SK-N-SH (cell line): ENCODE data around the gene XIAP. TPM values are rescaled to one million over a fixed set of nuclear protein-coding genes. Genes with fewer than 3 reads are reported as not detected.

Source experiments
- CTCF ChIA-PET: fragments of 300-600, 350-600 bp; formaldehyde crosslinking; extraction: SDS; loops from one replicate; lab custom pipeline; 2021; lab: Yijun Ruan, JAX
- POLR2A ChIA-PET: fragments of 350-600 bp; sonication (Branson Sonifier 250); formaldehyde crosslinking; extraction: SDS; loops from one replicate; lab custom pipeline; 2020; ENCODE audit warnings: antibody characterized with exemption, inconsistent platforms; lab: Yijun Ruan, JAX
- DNase-seq: peaks from one replicate; pipeline ENCODE4 v3.0.0; 2012
- H2AFZ ChIP-seq: fragments of 200-600 bp; sonication (generic); 2 replicates; pipeline ENCODE4 v1.8.1; 2016; ENCODE audit warnings: antibody characterized with exemption, mild to moderate bottlenecking, low read depth
- H3F3A ChIP-seq: fragments of 200-600 bp; sonication (generic); replicated peaks from 2 replicates; pipeline ENCODE3; 2016; ENCODE audit warnings: antibody characterized with exemption, mild to moderate bottlenecking; ENCODE audit not compliant: insufficient read depth
- H3K27ac ChIP-seq, 2 experiments: fragments of 200-500 bp in 1 of 2; fragments of 200-600 bp in 1 of 2; sonication (Bioruptor generic) in 1 of 2; sonication (generic), shearing (Covaris generic) in 1 of 2; 2 replicates each; pipeline versions ENCODE4 v1.5.1 to v1.6.1; 2014 to 2016; ENCODE audit warnings: low read depth in 2 of 2, inconsistent platforms in 1 of 2, low read length in 1 of 2, mild to moderate bottlenecking in 1 of 2, mixed read lengths in 1 of 2
- H3K27me3 ChIP-seq: fragments of 200-600 bp; sonication (generic), shearing (Covaris generic); 2 replicates; pipeline ENCODE4 v1.6.1; 2016; ENCODE audit warnings: mixed run types; ENCODE audit not compliant: insufficient read depth
- H3K36me3 ChIP-seq, 2 experiments: fragments of 200-500 bp in 1 of 2; fragments of 200-600 bp in 1 of 2; sonication (Bioruptor generic) in 1 of 2; sonication (generic) in 1 of 2; replicated peaks in 1 of 2; 2 replicates each; pipeline versions ENCODE3 to v1.5.1; 2014 to 2016; ENCODE audit warnings: low read length in 1 of 2, mild to moderate bottlenecking in 1 of 2; ENCODE audit not compliant: insufficient read depth in 2 of 2, control insufficient read depth in 1 of 2
- H3K4me1 ChIP-seq, 2 experiments: fragments of 200-500 bp in 1 of 2; fragments of 200-600 bp in 1 of 2; sonication (Bioruptor generic) in 1 of 2; sonication (generic), shearing (Covaris generic) in 1 of 2; 2 replicates each; pipeline versions ENCODE4 v1.5.1 to v1.6.1; 2014 to 2016; ENCODE audit warnings: low read depth in 1 of 2, low read length in 1 of 2, mixed run types in 1 of 2; ENCODE audit not compliant: insufficient read depth in 2 of 2, control insufficient read depth in 1 of 2
- H3K4me2 ChIP-seq: fragments of 200-600 bp; sonication (generic), shearing (Covaris generic); 2 replicates; pipeline ENCODE4 v1.6.1; 2017; ENCODE audit warnings: mixed run types
- H3K4me3 ChIP-seq, 2 experiments: fragments of 200-500 bp in 1 of 2; fragments of 200-600 bp in 1 of 2; sonication (Bioruptor generic) in 1 of 2; sonication (generic), shearing (Covaris generic) in 1 of 2; 2 replicates each; pipeline versions ENCODE4 v1.5.1 to v1.8.1; 2014 to 2016; ENCODE audit warnings: low read depth in 2 of 2, inconsistent platforms in 1 of 2, low read length in 1 of 2, mild to moderate bottlenecking in 1 of 2, mixed read lengths in 1 of 2, moderate library complexity in 1 of 2
- H3K79me2 ChIP-seq: fragments of 200-600 bp; sonication (generic); 2 replicates; pipeline ENCODE4 v1.8.1; 2017; ENCODE audit warnings: mild to moderate bottlenecking; ENCODE audit not compliant: insufficient read depth
- H3K9ac ChIP-seq: fragments of 200-600 bp; sonication (generic); 2 replicates; pipeline ENCODE4 v1.6.1; 2017; ENCODE audit warnings: mixed run types
- H3K9me2 ChIP-seq: fragments of 200-600 bp; sonication (generic); 2 replicates; pipeline ENCODE4 v1.6.1; 2017; ENCODE audit warnings: mixed run types
- H3K9me3 ChIP-seq: fragments of 200-600 bp; sonication (generic); 2 replicates; pipeline ENCODE4 v1.6.1; 2017; ENCODE audit warnings: mixed run types, mild to moderate bottlenecking, moderate library complexity
- H4K20me1 ChIP-seq: fragments of 200-600 bp; sonication (generic); 2 replicates; pipeline ENCODE4 v1.6.1; 2017; ENCODE audit warnings: mild to moderate bottlenecking, mixed run types; ENCODE audit not compliant: insufficient read depth
- CTCF ChIP-seq: fragments of 200-600 bp; sonication (generic); IDR thresholded peaks from 2 replicates; pipeline ENCODE4 v1.6.1; 2017; ENCODE audit warnings: antibody characterized with exemption, mild to moderate bottlenecking, moderate library complexity
- ELF1 ChIP-seq: IDR thresholded peaks from 2 replicates; pipeline ENCODE4 v1.4.0; 2012
- EP300 ChIP-seq, 2 experiments: IDR thresholded peaks; 2 replicates each; pipeline versions ENCODE4 v1.4.0 to v1.6.1; 2012; ENCODE audit warnings: borderline replicate concordance in 1 of 2, low read depth in 1 of 2, low read length in 1 of 2
- FOXM1 ChIP-seq: IDR thresholded peaks from 2 replicates; pipeline ENCODE4 v1.4.0; 2012; ENCODE audit warnings: low read depth, mild to moderate bottlenecking
- GABPA ChIP-seq: IDR thresholded peaks from 2 replicates; pipeline ENCODE4 v1.4.0; 2012; ENCODE audit warnings: low read depth, mild to moderate bottlenecking
- JUND ChIP-seq: IDR thresholded peaks from 2 replicates; pipeline ENCODE4 v1.4.0; 2012
- MAX ChIP-seq: IDR thresholded peaks from 2 replicates; pipeline ENCODE4 v1.4.0; 2012; ENCODE audit warnings: low read depth
- NFIC ChIP-seq: IDR thresholded peaks from 2 replicates; pipeline ENCODE4 v1.4.0; 2012; ENCODE audit warnings: borderline replicate concordance
- PBX3 ChIP-seq: IDR thresholded peaks from 2 replicates; pipeline ENCODE4; 2012
- POLR2AphosphoS5 ChIP-seq: IDR thresholded peaks from 2 replicates; pipeline ENCODE4 v1.6.1; 2012; ENCODE audit warnings: low read depth, low read length
- RCOR1 ChIP-seq: fragments of 150-350 bp; IDR thresholded peaks from 2 replicates; pipeline ENCODE4 v1.6.1; 2017; ENCODE audit warnings: antibody characterized with exemption, low read length
- REST ChIP-seq: IDR thresholded peaks from 2 replicates; pipeline ENCODE4 v1.6.1; 2012; ENCODE audit warnings: mild to moderate bottlenecking, low read depth, low read length, moderate library complexity
- SIN3A ChIP-seq: IDR thresholded peaks from 2 replicates; pipeline ENCODE4 v1.6.1; 2012; ENCODE audit warnings: low read depth, mild to moderate bottlenecking, low read length, moderate library complexity, borderline replicate concordance
- TCF12 ChIP-seq: IDR thresholded peaks from 2 replicates; pipeline ENCODE4 v1.4.0; 2012
- USF1 ChIP-seq: IDR thresholded peaks from 2 replicates; pipeline ENCODE4 v1.4.0; 2012; ENCODE audit warnings: low read depth, borderline replicate concordance
- USF2 ChIP-seq: fragments of 150-350 bp; IDR thresholded peaks from 2 replicates; pipeline ENCODE4 v1.6.1; 2017; ENCODE audit warnings: antibody characterized with exemption, low read length, low read depth, borderline replicate concordance
- WGBS: methylation state at CpG from one replicate; pipeline ENCODE4 v1.1.6; 2017; ENCODE audit warnings: low lambda C conversion rate; 5-methylcytosine and 5-hydroxymethylcytosine counted together
- polyA plus RNA-seq, 3 experiments: library from polyadenylated mRNA; depleted of rRNA; stranded (reverse); fragments of >200 nt; gene quantifications; 2 replicates each; pipeline ENCODE4 v1.2.3, GENCODE V29; 2012

The XIAP gene
- polyA plus RNA-seq, 1 of the 3 experiments (the other 2 are of a cell fraction) = 9.1 TPM

- ChIA-PET POLR2A (no interaction called here), CTCF (no interaction called here)
- no peaks in the 10 kb centered on the region for H3K27me3 ChIP-seq
- H3K79me2 ChIP-seq = no peaks in the 10 kb centered on the region
- no peak overlapping the region for H3K9ac ChIP-seq
- H3K36me3 ChIP-seq = no peaks in the 10 kb centered on the region
- WGBS = 48% methylated on average over 1 of the region's 1 CpG
- H3K4me3 ChIP-seq = no peak overlapping the region
- H3K27ac ChIP-seq = no peak overlapping the region
- no peaks in the 10 kb centered on the region for H4K20me1 ChIP-seq
- no peaks in the 10 kb centered on the region for H3K4me1 ChIP-seq
- H3F3A ChIP-seq = peaks cover 7% of the 10 kb centered on the region
- no peaks in the 10 kb centered on the region for H3K9me3 ChIP-seq
- TF ChIP-seq FOXM1 = no peak
- no peak for TF ChIP-seq SIN3A
- TF ChIP-seq NFIC = no peak
- TF ChIP-seq USF1 = no peak
- TF ChIP-seq GABPA = no peak
- no peak for TF ChIP-seq EP300 (IDR thresholded peaks at IDR 0.05; ENCODE audit: borderline replicate concordance in 1 of 2, low read depth in 1 of 2, low read length in 1 of 2)
- TF ChIP-seq POLR2AphosphoS5 = no peak
- TF ChIP-seq JUND = no peak
- no peak for TF ChIP-seq TCF12
- TF ChIP-seq MAX = no peak
- no peak for TF ChIP-seq REST
- TF ChIP-seq ELF1 = no peak
- no peak for TF ChIP-seq RCOR1
- H3K9me2 ChIP-seq = no peaks in the 10 kb centered on the region
- H2AFZ ChIP-seq = no peak overlapping the region
- H3K4me2 ChIP-seq = no peak overlapping the region
- DNase-seq = no peak
Observed at GRCh38 chrX:123851079-123851478, 8.8 kb upstream of the XIAP start.

- peak overlapping the region in 1 of 2 experiments; percentile 36; a peak in 1 of 4 replicates for H3K27ac ChIP-seq
- TF ChIP-seq PBX3 (0 out of 2 replicates have a peak, but pooled peaks have one; percentile 13), USF2 (no peak), CTCF (no peak), NFIC (no peak)
- no peaks in the 10 kb centered on the region for H3K4me1 ChIP-seq
- peaks cover 7% of the 10 kb centered on the region for H3F3A ChIP-seq
- no peak overlapping the region for H2AFZ ChIP-seq
- CTCF ChIA-PET = interaction anchor here (1.1 kb wide), 1 partner anchor 21 kb away, joined by 4 read pairs; no protein-coding TSS in a partner anchor
- no peaks in the 10 kb centered on the region for H3K79me2 ChIP-seq
- no peaks in the 10 kb centered on the region for H3K9me3 ChIP-seq
- 22% methylated on average over 2 of the region's 2 CpGs for WGBS
- no peaks in the 10 kb centered on the region for H4K20me1 ChIP-seq
- H3K4me2 ChIP-seq = no peak overlapping the region
- DNase-seq = no peak
- H3K9me2 ChIP-seq = no peaks in the 10 kb centered on the region
- POLR2A ChIA-PET = no interaction called here
- H3K36me3 ChIP-seq = no peaks in the 10 kb centered on the region
- H3K9ac ChIP-seq = no peak overlapping the region
- no peak overlapping the region for H3K4me3 ChIP-seq
- no peaks in the 10 kb centered on the region for H3K27me3 ChIP-seq
Observed at GRCh38 chrX:123854329-123854728, 5.5 kb upstream of the XIAP start.
